WTC11 (cell line): Measurements from ENCODE around the gene LILRB2. TPM values are rescaled to one million over a fixed set of nuclear protein-coding genes. Genes with fewer than 3 reads are reported as not detected.

Experiments used
- ATAC-seq: fragments of 200-7000 bp; cut with Tn5 transposase; 2 replicates; pipeline ENCODE4 v1.10.0; 2021; ENCODE audit warnings: mild to moderate bottlenecking, moderate library complexity
- CTCF ChIA-PET: fragments of 300-600 bp; sonication (Branson Sonifier 250); formaldehyde crosslinking; loops from one replicate; lab custom pipeline; 2021; ENCODE audit warnings: antibody characterized with exemption; lab: Charles Lee
- POLR2A ChIA-PET: fragments of 350-600 bp; sonication (Branson Sonifier 250); formaldehyde crosslinking; loops from one replicate; lab custom pipeline; 2021; ENCODE audit warnings: antibody characterized with exemption; lab: Charles Lee
- DNase-seq: peaks from one replicate; pipeline ENCODE4 v3.0.0; 2021; ENCODE audit warnings: low spot score
- H3K27ac Mint-ChIP-seq: 2 replicates; pipeline ENCODE4 v1.8.0; 2021; ENCODE audit warnings: mixed read lengths
- H3K27me3 Mint-ChIP-seq: 2 replicates; pipeline ENCODE4 v1.8.0; 2021; ENCODE audit warnings: low read depth, mild to moderate bottlenecking, moderate library complexity, mixed read lengths
- H3K36me3 Mint-ChIP-seq: 2 replicates; pipeline ENCODE4 v1.8.0; 2021; ENCODE audit warnings: mixed read lengths
- H3K4me1 Mint-ChIP-seq: 2 replicates; pipeline ENCODE4 v1.8.0; 2022; ENCODE audit warnings: mixed read lengths
- H3K4me3 Mint-ChIP-seq: 2 replicates; pipeline ENCODE4 v1.8.0; 2021; ENCODE audit warnings: mild to moderate bottlenecking, moderate library complexity, mixed read lengths
- H3K9me3 Mint-ChIP-seq: 2 replicates; pipeline ENCODE4 v1.8.0; 2021; ENCODE audit warnings: mixed read lengths
- AFF4 ChIP-seq: sonication (generic); formaldehyde crosslinking; IDR thresholded peaks from 2 replicates; pipeline ENCODE4 v1.8.1; 2023; ENCODE audit warnings: mild to moderate bottlenecking, missing genetic modification reagents, borderline replicate concordance
- CREB1 ChIP-seq: sonication (generic); formaldehyde crosslinking; IDR thresholded peaks from 2 replicates; pipeline ENCODE4 v1.8.0; 2023; ENCODE audit warnings: mild to moderate bottlenecking, missing genetic modification reagents
- EMX1 ChIP-seq: fragments of 250-450 bp; sonication (Bioruptor Pico); IDR thresholded peaks from 2 replicates; pipeline ENCODE4 v1.8.0; 2021; ENCODE audit warnings: mild to moderate bottlenecking
- HMGXB4 ChIP-seq: sonication (generic); formaldehyde crosslinking; IDR thresholded peaks from 2 replicates; pipeline ENCODE4 v1.8.1; 2023; ENCODE audit warnings: mild to moderate bottlenecking, moderate library complexity, missing genetic modification reagents
- KAT7 ChIP-seq: sonication (generic); formaldehyde crosslinking; IDR thresholded peaks from 2 replicates; pipeline ENCODE4 v1.8.1; 2023; ENCODE audit warnings: missing genetic modification reagents, mild to moderate bottlenecking, borderline replicate concordance
- MLX ChIP-seq: sonication (generic); formaldehyde crosslinking; IDR thresholded peaks from 2 replicates; pipeline ENCODE4 v1.8.1; 2023; ENCODE audit warnings: mild to moderate bottlenecking, missing genetic modification reagents, moderate library complexity
- OVOL2 ChIP-seq: fragments of 250-450 bp; sonication (Bioruptor Pico); IDR thresholded peaks from 2 replicates; pipeline ENCODE4 v1.9.0; 2021; ENCODE audit warnings: mild to moderate bottlenecking, borderline replicate concordance
- RORB ChIP-seq: fragments of 250-450 bp; sonication (Bioruptor Pico); IDR thresholded peaks from 2 replicates; pipeline ENCODE4 v1.9.0; 2021; ENCODE audit warnings: mild to moderate bottlenecking
- TEAD1 ChIP-seq: sonication (generic); formaldehyde crosslinking; IDR thresholded peaks from 2 replicates; pipeline ENCODE4 v1.8.0; 2022; ENCODE audit warnings: mild to moderate bottlenecking, missing genetic modification reagents
- ZBTB21 ChIP-seq: sonication (generic); formaldehyde crosslinking; IDR thresholded peaks from 2 replicates; pipeline ENCODE4 v1.8.1; 2023; ENCODE audit warnings: mild to moderate bottlenecking, missing genetic modification reagents, borderline replicate concordance
- ZNF219 ChIP-seq: sonication (generic); formaldehyde crosslinking; IDR thresholded peaks from 2 replicates; pipeline ENCODE4 v1.8.0; 2023; ENCODE audit warnings: missing genetic modification reagents, mild to moderate bottlenecking, borderline replicate concordance
- ZNF232 ChIP-seq: sonication (generic); formaldehyde crosslinking; IDR thresholded peaks from 2 replicates; pipeline ENCODE4 v1.8.0; 2022; ENCODE audit warnings: mild to moderate bottlenecking, missing genetic modification reagents
- ZNF532 ChIP-seq: fragments of 250-450 bp; sonication (Bioruptor Pico); IDR thresholded peaks from 2 replicates; pipeline ENCODE4 v1.9.0; 2021; ENCODE audit warnings: mild to moderate bottlenecking, borderline replicate concordance
- ZSCAN18 ChIP-seq: fragments of 250-450 bp; sonication (Bioruptor Pico); IDR thresholded peaks from 2 replicates; pipeline ENCODE4 v2.1.2; 2022; ENCODE audit warnings: mild to moderate bottlenecking, moderate library complexity
- total RNA-seq: library from RNA; stranded (reverse); gene quantifications from 3 replicates; pipeline ENCODE4 v1.2.3, GENCODE V29; 2021

LILRB2 gene
- total RNA-seq, 1 experiment from 2014 or later = not detected

- CTCF ChIA-PET = interaction anchor here (2.8 to 3.3 kb wide), 2 partner anchors 11 kb away, joined by 26 to 34 read pairs; no protein-coding TSS in a partner anchor
- TF ChIP-seq ZBTB21 (CRISPR knock-in tag) = no peak
- TF ChIP-seq RORB (CRISPR knock-in tag) = no peak
- no peak for TF ChIP-seq TEAD1 (CRISPR knock-in tag)
- TF ChIP-seq CREB1 (CRISPR knock-in tag) = no peak
- TF ChIP-seq OVOL2 (CRISPR knock-in tag) = no peak
- no peak for TF ChIP-seq MLX (CRISPR knock-in tag)
- POLR2A ChIA-PET = no interaction called here
- H3K27me3 Mint-ChIP-seq = peaks cover 16% of the 10 kb centered on the region
- no peak overlapping the region for H3K4me3 Mint-ChIP-seq
- ATAC-seq (no peak), DNase-seq (no peak)
- H3K27ac Mint-ChIP-seq = no peak overlapping the region
- H3K36me3 Mint-ChIP-seq = no peaks in the 10 kb centered on the region
- H3K4me1 Mint-ChIP-seq = peaks cover 3% of the 10 kb centered on the region; the same call in 1 of the 2 replicates
- no peaks in the 10 kb centered on the region for H3K9me3 Mint-ChIP-seq
Measured at GRCh38 chr19:54255105-54255775, 25.7 kb downstream of the LILRB2 start.

GRCh38 chr19:54254195-54254906, 26.6 kb downstream of the LILRB2 start:
- Mint-ChIP-seq H3K27ac (no peak overlapping the region), H3K36me3 (no peaks in the 10 kb centered on the region), H3K9me3 (no peaks in the 10 kb centered on the region), H3K4me1 (peaks cover 3% of the 10 kb centered on the region; the same call in 1 of the 2 replicates), H3K27me3 (peaks cover 20% of the 10 kb centered on the region), H3K4me3 (no peak overlapping the region)
- TF ChIP-seq ZNF232 (CRISPR knock-in tag) (no peak), ZNF532 (CRISPR knock-in tag) (no peak), EMX1 (CRISPR knock-in tag) (no peak)
- ChIA-PET CTCF (interaction anchor here (3.3 kb wide), 1 partner anchor 12 kb away, joined by 26 read pairs; no protein-coding TSS in a partner anchor), POLR2A (no interaction called here)
- DNase-seq (no peak), ATAC-seq (peak; percentile 49; the same call in 1 of the 2 replicates)

GRCh38 chr19:54253331-54254194, 27.3 kb downstream of the LILRB2 start:
- DNase-seq = no peak
- peaks cover 21% of the 10 kb centered on the region for H3K27me3 Mint-ChIP-seq
- POLR2A ChIA-PET = no interaction called here
- H3K4me1 Mint-ChIP-seq = peaks cover 3% of the 10 kb centered on the region; the same call in 1 of the 2 replicates
- no peaks in the 10 kb centered on the region for H3K36me3 Mint-ChIP-seq
- no peak for ATAC-seq
- CTCF ChIA-PET = interaction anchor here (1.6 to 3.3 kb wide), 2 partner anchors 12 to 138 kb away, joined by 5 to 26 read pairs; no protein-coding TSS in a partner anchor
- H3K4me3 Mint-ChIP-seq = no peak overlapping the region
- H3K27ac Mint-ChIP-seq = no peak overlapping the region
- H3K9me3 Mint-ChIP-seq = no peaks in the 10 kb centered on the region
- no peak for TF ChIP-seq AFF4 (CRISPR knock-in tag)
- TF ChIP-seq HMGXB4 (CRISPR knock-in tag) = no peak
- no peak for TF ChIP-seq KAT7
- no peak for TF ChIP-seq ZSCAN18
- TF ChIP-seq ZNF219 (CRISPR knock-in tag) = no peak
